Measurements from ENCODE around the gene OR4M1.
"Not testable (repeated sequence)": the region's sequence is repeated elsewhere in the genome, so short reads cannot be mapped to it uniquely, and the experiment has no call there.

OR4M1 gene

DNA sequence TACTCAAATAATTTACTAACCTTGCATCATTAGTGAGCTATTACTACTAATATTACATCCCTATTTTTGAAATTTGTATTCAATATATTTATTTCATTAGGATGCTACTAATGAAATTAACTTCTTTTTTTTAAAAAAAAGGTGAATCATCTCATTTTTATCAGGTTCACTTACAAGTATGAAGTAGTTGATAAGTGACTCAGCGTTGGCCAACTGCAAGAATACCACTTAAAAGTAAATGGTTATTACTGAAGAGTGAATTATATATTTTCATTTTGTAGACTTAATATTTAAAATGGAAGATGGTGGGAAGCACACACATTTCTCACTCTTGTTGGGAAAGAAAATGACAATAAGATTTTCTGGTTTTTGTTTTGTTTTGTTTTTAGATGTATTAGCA is 49.9 kb downstream of the OR4M1 start:
- POLR2A ChIA-PET, result no interaction called here
- no peak for DNase-seq (ENCODE audit: extremely low spot score)
- TF ChIP-seq, protein P1, sequence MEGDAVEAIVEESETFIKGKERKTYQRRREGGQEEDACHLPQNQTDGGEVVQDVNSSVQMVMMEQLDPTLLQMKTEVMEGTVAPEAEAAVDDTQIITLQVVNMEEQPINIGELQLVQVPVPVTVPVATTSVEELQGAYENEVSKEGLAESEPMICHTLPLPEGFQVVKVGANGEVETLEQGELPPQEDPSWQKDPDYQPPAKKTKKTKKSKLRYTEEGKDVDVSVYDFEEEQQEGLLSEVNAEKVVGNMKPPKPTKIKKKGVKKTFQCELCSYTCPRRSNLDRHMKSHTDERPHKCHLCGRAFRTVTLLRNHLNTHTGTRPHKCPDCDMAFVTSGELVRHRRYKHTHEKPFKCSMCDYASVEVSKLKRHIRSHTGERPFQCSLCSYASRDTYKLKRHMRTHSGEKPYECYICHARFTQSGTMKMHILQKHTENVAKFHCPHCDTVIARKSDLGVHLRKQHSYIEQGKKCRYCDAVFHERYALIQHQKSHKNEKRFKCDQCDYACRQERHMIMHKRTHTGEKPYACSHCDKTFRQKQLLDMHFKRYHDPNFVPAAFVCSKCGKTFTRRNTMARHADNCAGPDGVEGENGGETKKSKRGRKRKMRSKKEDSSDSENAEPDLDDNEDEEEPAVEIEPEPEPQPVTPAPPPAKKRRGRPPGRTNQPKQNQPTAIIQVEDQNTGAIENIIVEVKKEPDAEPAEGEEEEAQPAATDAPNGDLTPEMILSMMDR (IDR thresholded peaks at IDR 0.05; ENCODE audit: control extremely low read depth, extremely low read depth, low read depth, missing control alignments), result no peak
- CTCF ChIA-PET, result no interaction called here

DNA sequence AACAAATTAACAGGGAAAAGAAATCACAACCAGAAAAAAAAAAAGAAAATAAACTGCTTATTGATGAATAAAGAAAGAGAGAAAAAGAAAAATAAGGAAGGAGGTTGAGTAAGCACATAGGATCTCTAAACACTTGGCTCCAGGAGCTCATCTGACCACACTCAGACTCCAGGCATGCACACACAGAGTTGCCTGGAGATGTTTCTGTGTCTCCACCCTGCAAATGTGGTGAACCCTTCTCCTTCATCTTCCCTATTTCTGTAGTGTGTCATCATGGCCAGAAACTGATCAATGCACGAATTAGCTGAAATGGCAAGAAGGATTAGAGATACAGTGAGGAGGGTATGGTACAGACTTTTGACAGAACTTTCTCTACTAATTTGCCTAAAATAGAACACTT is 50.5 kb downstream of the OR4M1 start:
- POLR2A ChIA-PET, result no interaction called here
- CTCF ChIA-PET, result no interaction called here
- no peak for DNase-seq (ENCODE audit: extremely low spot score)
- TF ChIP-seq, protein P1 (IDR thresholded peaks at IDR 0.05; ENCODE audit: control extremely low read depth, extremely low read depth, low read depth, missing control alignments), result no peak

DNA sequence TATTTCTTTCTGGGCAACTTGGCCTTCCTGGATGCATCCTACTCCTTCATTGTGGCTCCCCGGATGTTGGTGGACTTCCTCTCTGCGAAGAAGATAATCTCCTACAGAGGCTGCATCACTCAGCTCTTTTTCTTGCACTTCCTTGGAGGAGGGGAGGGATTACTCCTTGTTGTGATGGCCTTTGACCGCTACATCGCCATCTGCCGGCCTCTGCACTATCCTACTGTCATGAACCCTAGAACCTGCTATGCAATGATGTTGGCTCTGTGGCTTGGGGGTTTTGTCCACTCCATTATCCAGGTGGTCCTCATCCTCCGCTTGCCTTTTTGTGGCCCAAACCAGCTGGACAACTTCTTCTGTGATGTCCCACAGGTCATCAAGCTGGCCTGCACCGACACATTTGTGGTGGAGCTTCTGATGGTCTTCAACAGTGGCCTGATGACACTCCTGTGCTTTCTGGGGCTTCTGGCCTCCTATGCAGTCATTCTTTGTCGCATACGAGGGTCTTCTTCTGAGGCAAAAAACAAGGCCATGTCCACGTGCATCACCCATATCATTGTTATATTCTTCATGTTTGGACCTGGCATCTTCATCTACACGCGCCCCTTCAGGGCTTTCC is 54.4 kb downstream of the OR4M1 start:
- CTCF ChIA-PET; POLR2A ChIA-PET; DNase-seq (ENCODE audit: extremely low spot score): not testable (repeated sequence)

DNA sequence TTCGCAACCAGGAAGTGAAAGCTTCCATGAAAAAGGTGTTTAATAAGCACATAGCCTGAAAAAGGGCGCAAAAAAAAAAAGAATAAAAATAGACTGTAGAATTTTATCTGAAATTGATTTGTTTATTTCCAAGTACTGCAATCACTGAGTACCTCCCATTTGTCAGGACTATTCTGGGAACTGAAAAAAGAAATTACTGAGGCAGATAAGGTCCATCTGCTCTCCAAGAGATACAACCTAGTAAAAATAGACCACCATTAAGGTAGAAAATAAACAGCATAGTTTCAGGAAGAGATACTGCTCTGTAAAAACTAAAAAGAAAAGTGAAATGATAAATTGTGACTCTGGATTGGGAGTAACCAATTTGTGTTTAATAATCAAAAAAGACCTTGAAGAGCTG is 55.0 kb downstream of the OR4M1 start:
- CTCF ChIA-PET, result no interaction called here
- TF ChIP-seq, protein P1 (IDR thresholded peaks at IDR 0.05; ENCODE audit: control extremely low read depth, extremely low read depth, low read depth, missing control alignments), result no peak
- POLR2A ChIA-PET, result no interaction called here
- DNase-seq (ENCODE audit: extremely low spot score), result no peak
